Muscle of leg (tissue), 11 donors: ENCODE results near the gene ABCB11. TPM values are rescaled to one million over a fixed set of nuclear protein-coding genes. Genes with fewer than 3 reads are reported as not detected.

Source experiments
- DNase-seq: peaks from one replicate; pipeline ENCODE4 v3.0.0; 2013
- H3K27ac ChIP-seq: one replicate; pipeline ENCODE4 v1.5.1; 2013; ENCODE audit warnings: mild to moderate bottlenecking, low read length, control low read depth
- H3K27me3 ChIP-seq: one replicate; pipeline ENCODE4 v1.6.1; 2013; ENCODE audit warnings: low read length; ENCODE audit not compliant: control insufficient read depth, insufficient read depth
- H3K36me3 ChIP-seq: one replicate; pipeline ENCODE4 v1.6.1; 2013; ENCODE audit warnings: low read length; ENCODE audit not compliant: control insufficient read depth, insufficient read depth
- H3K4me1 ChIP-seq: one replicate; pipeline ENCODE4 v1.6.1; 2013; ENCODE audit warnings: low read length; ENCODE audit not compliant: control insufficient read depth, insufficient read depth
- H3K4me3 ChIP-seq: one replicate; pipeline ENCODE4 v1.5.1; 2013; ENCODE audit warnings: low read length, control low read depth
- H3K9me3 ChIP-seq: replicated peaks from 2 replicates; pipeline ENCODE4 v1.6.1; 2013; ENCODE audit warnings: low read depth, low read length; ENCODE audit not compliant: control insufficient read depth
- WGBS: methylation state at CpG from one replicate; pipeline ENCODE4 v1.1.5; 2013; ENCODE audit warnings: missing lambda C conversion rate; ENCODE audit not compliant: insufficient coverage; 5-methylcytosine and 5-hydroxymethylcytosine counted together
- polyA plus RNA-seq, 8 donors: library from polyadenylated mRNA; unstranded; fragments of 120-200 nt; gene quantifications; one replicate each; pipeline versions ENCODE4 v1.2.1 to v1.2.3, GENCODE V29; 2013; ENCODE audit warnings: inconsistent platforms in 1 of 8, low replicate concordance in 1 of 8; ENCODE audit not compliant: insufficient read length in 8 of 8, insufficient read depth in 1 of 8
- total RNA-seq: library from RNA; stranded (reverse); fragments of 120-200 nt; gene quantifications from one replicate; pipeline ENCODE4 v1.2.4, GENCODE V29; 2013

ABCB11 gene
- total and polyA plus RNA-seq, 9 donors, result 0.04 to 0.27 (median 0.12) TPM; not detected in 3

- Histone ChIP-seq H3K36me3 (no peaks in the 10 kb centered on the region), H3K27me3 (no peaks in the 10 kb centered on the region), H3K4me3 (no peak overlapping the region), H3K27ac (no peak overlapping the region), H3K4me1 (peaks cover 6% of the 10 kb centered on the region), H3K9me3 (no peaks in the 10 kb centered on the region)
- DNase-seq, result peak; percentile 4
- no CpG with 5 or more reads among the region's 3 CpGs for WGBS
These were observed 115.4 kb downstream of the ABCB11 start for GRCh38 chr2:168915441-168916330.

DNA sequence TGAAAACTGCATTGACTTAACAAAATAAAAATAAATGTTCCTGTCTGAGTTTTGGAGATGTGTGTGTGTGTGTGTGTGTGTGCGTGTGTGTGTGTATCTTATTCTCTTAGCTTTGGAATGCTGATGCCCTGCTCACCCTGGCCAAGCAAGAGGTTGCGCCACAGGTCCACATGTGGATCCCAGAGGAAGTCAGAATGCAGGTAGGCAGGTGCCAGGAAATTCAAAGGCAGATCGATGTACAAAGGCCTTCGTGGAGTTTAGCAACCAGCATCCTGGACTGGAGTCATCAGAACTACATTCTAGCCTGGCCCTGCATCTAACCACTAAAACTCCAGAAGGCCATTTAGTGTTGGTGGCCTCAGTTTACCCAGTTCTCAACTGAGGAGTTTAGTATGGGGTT, 117.6 kb downstream of the ABCB11 start:
- Histone ChIP-seq H3K27ac (no peak overlapping the region), H3K36me3 (no peaks in the 10 kb centered on the region), H3K9me3 (no peaks in the 10 kb centered on the region), H3K4me1 (peaks cover 6% of the 10 kb centered on the region), H3K27me3 (peaks cover 2% of the 10 kb centered on the region), H3K4me3 (no peak overlapping the region)
- 90% methylated on average over 2 of the region's 4 CpGs for WGBS
- DNase-seq, result no peak

- H3K36me3 ChIP-seq, result no peaks in the 10 kb centered on the region
- peaks cover 6% of the 10 kb centered on the region for H3K4me1 ChIP-seq
- whole genome bisulfite sequencing, result 8% methylated on average over 9 of the region's 21 CpGs
- peak overlapping the region; percentile 24 for H3K4me3 ChIP-seq
- DNase-seq, result peak; percentile 64
- H3K27me3 ChIP-seq, result peaks cover 2% of the 10 kb centered on the region
- no peaks in the 10 kb centered on the region for H3K9me3 ChIP-seq
- H3K27ac ChIP-seq, result no peak overlapping the region
These were observed 118.2 kb downstream of the ABCB11 start for GRCh38 chr2:168912901-168913369.

DNA sequence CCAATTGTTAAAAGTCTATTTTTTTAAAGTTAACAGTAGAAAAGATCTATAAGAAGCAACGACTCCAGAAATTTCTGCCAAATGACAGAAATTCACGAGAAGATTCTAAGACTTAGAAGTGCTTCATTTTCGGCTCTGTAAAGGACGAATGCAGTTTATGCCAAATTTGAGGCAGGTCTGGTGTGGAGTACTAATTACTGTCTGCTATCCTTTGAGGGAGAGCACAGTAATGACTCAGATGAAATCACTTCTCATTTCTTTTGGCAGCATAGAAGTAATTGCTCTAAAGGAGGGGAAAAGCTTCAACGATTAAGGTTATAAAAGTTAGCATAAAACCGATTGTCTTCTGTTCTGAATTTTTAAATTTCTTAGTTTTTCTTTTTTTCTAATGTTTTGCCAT, 118.7 kb downstream of the ABCB11 start:
- Histone ChIP-seq H3K4me3 (peak overlapping the region; percentile 24), H3K9me3 (no peaks in the 10 kb centered on the region), H3K36me3 (no peaks in the 10 kb centered on the region), H3K27ac (no peak overlapping the region), H3K4me1 (peaks cover 6% of the 10 kb centered on the region), H3K27me3 (peaks cover 2% of the 10 kb centered on the region)
- WGBS, result 57% methylated on average over 3 of the region's 6 CpGs
- no peak for DNase-seq

DNA sequence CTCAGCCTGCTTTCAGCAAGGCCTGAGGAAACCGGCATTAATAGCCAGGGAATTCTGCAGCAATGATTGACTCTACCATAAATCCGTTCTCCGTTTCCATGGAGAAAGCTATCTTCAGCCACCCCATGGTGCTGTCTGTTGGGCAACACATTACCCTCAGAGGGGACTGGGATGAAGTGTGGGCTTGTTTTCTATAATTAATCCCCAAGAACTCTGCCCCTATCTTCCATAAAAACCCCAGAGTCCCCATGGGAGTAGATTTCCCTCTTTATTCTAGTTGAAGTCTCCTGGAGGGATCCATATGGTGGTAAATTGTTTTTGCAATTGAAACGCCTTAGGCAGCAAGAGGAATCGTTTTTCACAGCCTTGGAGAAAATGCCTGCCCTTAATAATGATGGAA, 120.8 kb downstream of the ABCB11 start:
- no peak overlapping the region for H3K4me3 ChIP-seq

DNA sequence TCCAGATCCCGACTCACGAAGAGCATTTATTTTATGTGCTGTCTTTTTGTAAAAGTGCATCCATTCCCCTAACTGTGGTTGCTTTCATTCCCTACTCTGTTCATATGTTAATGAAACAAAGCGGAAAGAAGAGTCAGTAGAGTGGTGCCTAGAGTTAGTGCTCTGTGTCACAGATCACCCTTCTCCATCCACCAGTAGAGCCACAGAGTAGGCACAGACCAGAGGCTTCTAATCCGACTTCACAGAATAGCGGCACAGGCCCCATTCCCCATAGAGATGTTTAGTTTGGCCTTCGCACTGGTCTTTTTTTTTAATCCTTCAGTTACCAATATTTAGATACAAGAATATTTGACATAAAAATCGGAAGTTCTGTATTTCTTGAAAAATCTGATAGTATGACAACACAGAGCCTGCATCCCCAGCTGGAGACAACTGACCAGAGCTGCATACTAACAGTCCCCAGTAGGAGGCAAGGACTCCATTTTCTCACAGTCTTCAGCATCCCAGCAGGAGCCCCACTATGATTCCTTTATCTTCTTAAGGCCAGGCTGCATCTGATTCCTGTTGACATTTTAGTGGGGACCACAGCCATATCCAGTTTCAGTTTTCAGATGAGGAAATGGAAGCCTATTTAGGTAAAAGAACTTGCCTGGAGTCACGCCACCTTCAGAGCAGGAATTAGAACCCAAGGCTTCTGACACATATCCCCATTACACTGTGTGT, 123.0 kb downstream of the ABCB11 start:
- no peak overlapping the region for H3K27ac ChIP-seq
- no peak overlapping the region for H3K4me3 ChIP-seq
- H3K27me3 ChIP-seq, result peaks cover 2% of the 10 kb centered on the region
- H3K4me1 ChIP-seq, result peaks cover 3% of the 10 kb centered on the region
- WGBS, result 100% methylated on average over 1 of the region's 8 CpGs
- DNase-seq, result no peak
- H3K36me3 ChIP-seq, result no peaks in the 10 kb centered on the region
- H3K9me3 ChIP-seq, result no peaks in the 10 kb centered on the region

More for the DNA sequence above, 120.8 kb downstream of the ABCB11 start:
- H3K27ac ChIP-seq, result no peak overlapping the region
- peaks cover 6% of the 10 kb centered on the region for H3K4me1 ChIP-seq
- peaks cover 2% of the 10 kb centered on the region for H3K27me3 ChIP-seq
- WGBS, result no CpG with 5 or more reads among the region's 5 CpGs
- DNase-seq, result no peak
- no peaks in the 10 kb centered on the region for H3K36me3 ChIP-seq
- no peaks in the 10 kb centered on the region for H3K9me3 ChIP-seq

DNA sequence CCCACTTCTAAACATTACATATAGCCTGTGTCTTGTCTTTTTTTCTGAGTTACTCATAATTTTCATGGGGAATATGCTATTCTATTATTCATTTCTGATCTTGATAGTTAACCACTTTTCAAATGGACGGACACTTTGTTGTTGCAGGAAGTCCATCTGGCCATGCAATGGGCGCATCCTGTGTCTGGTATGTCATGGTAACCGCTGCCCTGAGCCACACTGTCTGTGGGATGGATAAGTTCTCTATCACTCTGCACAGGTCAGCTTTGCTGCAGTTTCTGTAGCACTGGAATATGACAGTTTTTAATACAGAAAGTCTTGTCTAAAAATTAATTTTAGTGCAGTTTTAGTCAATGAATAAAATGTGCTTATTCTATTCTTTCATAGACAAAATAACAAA, 126.8 kb downstream of the ABCB11 start:
- no peak for DNase-seq
- WGBS, result no CpG with 5 or more reads among the region's 3 CpGs
- no peak overlapping the region for H3K27ac ChIP-seq
- H3K27me3 ChIP-seq, result no peaks in the 10 kb centered on the region
- H3K4me3 ChIP-seq, result no peak overlapping the region
- no peaks in the 10 kb centered on the region for H3K9me3 ChIP-seq
- H3K36me3 ChIP-seq, result no peaks in the 10 kb centered on the region
- H3K4me1 ChIP-seq, result no peaks in the 10 kb centered on the region

DNA sequence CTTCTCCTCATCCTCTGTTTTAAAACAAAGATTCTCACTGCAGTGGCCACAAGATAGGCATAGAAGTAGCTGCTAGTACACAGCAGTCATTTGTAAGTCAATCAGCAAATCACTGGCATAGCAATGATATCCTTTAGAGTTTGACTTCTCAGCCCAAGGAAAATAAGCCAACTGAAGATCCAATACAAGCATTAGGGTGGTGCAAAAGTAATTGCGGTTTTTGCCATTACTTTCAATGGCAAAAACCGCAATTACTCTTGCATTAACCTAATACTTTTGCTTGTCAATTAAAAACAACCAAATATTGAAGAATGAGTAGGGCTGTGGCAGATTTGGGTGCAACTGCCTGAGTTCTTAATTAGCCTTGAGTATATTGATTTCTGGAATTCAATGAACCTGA, 127.2 kb downstream of the ABCB11 start:
- no peaks in the 10 kb centered on the region for H3K27me3 ChIP-seq
- no peak overlapping the region for H3K4me3 ChIP-seq
- WGBS, result no CpG with 5 or more reads among the region's 2 CpGs

GRCh38 chr2:168901003-168901402, 130.1 kb downstream of the ABCB11 start, which contains the start of gene G6PC2:
Gene G6PC2, plus strand, starts transcription at chr2:168901291. Its CDS starts 41 bp downstream, at chr2:168901332.
- Histone ChIP-seq H3K4me3 (no peak within 1 kb of the TSS), H3K36me3 (no peaks in the 10 kb centered on the region), H3K9me3 (no peaks in the 10 kb centered on the region), H3K4me1 (no peaks in the 10 kb centered on the region), H3K27ac (no peak within 1 kb of the TSS), H3K27me3 (no peaks in the 10 kb centered on the region)
- DNase-seq, result no peak
- 81% methylated on average over 3 of the region's 5 CpGs for WGBS

More for the DNA sequence above, 127.2 kb downstream of the ABCB11 start:
- no peaks in the 10 kb centered on the region for H3K4me1 ChIP-seq
- H3K9me3 ChIP-seq, result no peaks in the 10 kb centered on the region
- H3K36me3 ChIP-seq, result no peaks in the 10 kb centered on the region
- no peak for DNase-seq
- no peak overlapping the region for H3K27ac ChIP-seq

DNA sequence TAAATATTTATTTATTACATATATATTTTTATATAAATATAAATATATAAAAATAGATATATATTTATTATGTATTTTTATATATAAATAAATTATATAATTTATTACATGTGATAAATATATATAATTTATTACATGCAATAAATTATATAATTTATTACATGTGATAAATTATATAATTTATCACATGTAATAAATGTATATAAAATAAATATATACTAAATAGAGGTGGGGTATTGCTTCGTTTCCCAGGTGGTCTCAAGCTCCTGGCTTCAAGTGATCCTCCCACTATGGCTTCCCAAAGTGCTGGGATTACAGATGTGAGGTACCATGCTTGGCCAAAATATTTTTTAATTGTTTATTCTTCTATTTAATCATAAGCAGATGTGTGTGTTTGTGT, 133.7 kb downstream of the ABCB11 start:
- no peak for DNase-seq
- no peaks in the 10 kb centered on the region for H3K9me3 ChIP-seq
- H3K4me3 ChIP-seq, result no peak overlapping the region
- no peaks in the 10 kb centered on the region for H3K36me3 ChIP-seq
- WGBS, result no CpG with 5 or more reads among the region's 1 CpG
- H3K27ac ChIP-seq, result no peak overlapping the region
- no peaks in the 10 kb centered on the region for H3K27me3 ChIP-seq
- H3K4me1 ChIP-seq, result no peaks in the 10 kb centered on the region
